B cell (primary cell): Measurements from ENCODE around the gene SIPA1L3. TPM values are rescaled to one million over a fixed set of nuclear protein-coding genes. Genes with fewer than 3 reads are reported as not detected.

Source experiments
- ATAC-seq: fragments of 200-7000 bp; cut with Tn5 transposase; one replicate; pipeline ENCODE4 v1.10.0; 2021; ENCODE audit warnings: low read depth, mild to moderate bottlenecking, moderate number of reproducible peaks, moderate library complexity
- CTCF ChIA-PET: fragments of 350-600 bp; sonication (Branson Sonifier 250); formaldehyde crosslinking; loops from one replicate; lab custom pipeline; 2021; ENCODE audit warnings: antibody characterized with exemption, inconsistent platforms; lab: Charles Lee
- POLR2A ChIA-PET: fragments of 350-600 bp; sonication (Branson Sonifier 250); formaldehyde crosslinking; loops from one replicate; lab custom pipeline; 2021; ENCODE audit warnings: antibody characterized with exemption; lab: Charles Lee
- DNase-seq: peaks from one replicate; pipeline ENCODE4 v3.0.0; 2013
- H2AFZ ChIP-seq: 2 replicates; pipeline ENCODE4 v1.6.1; 2012; ENCODE audit warnings: mild to moderate bottlenecking, low read depth, low read length; ENCODE audit not compliant: insufficient read depth, poor library complexity, severe bottlenecking
- H3K27ac ChIP-seq, 2 donors: 1 replicate in 1 of 2; 2 replicates in 1 of 2; pipeline ENCODE4 v1.5.1; 2012 to 2013; ENCODE audit warnings: low read length in 2 of 2, mild to moderate bottlenecking in 2 of 2, moderate library complexity in 1 of 2
- H3K27me3 ChIP-seq, 4 experiments: fragments of 200-600 bp in 1 of 4; sonication (generic) in 1 of 4; replicated peaks in 1 of 4; 1 replicate in 2 of 4; 2 replicates in 2 of 4; pipeline versions ENCODE4 v1.6.1 to v1.7.0; 2013 to 2016; ENCODE audit warnings: low read length in 3 of 4, mild to moderate bottlenecking in 2 of 4, mixed read lengths in 1 of 4, moderate library complexity in 1 of 4; ENCODE audit not compliant: insufficient read depth in 4 of 4, control insufficient read depth in 3 of 4; ENCODE audit errors: control extremely low read depth in 1 of 4
- H3K36me3 ChIP-seq, 2 experiments: replicated peaks in 1 of 2; 1 replicate in 1 of 2; 2 replicates in 1 of 2; pipeline versions ENCODE4 v1.6.1 to v1.7.1; 2013; ENCODE audit warnings: low read length in 1 of 2; ENCODE audit not compliant: insufficient read depth in 2 of 2, control insufficient read depth in 1 of 2; ENCODE audit errors: control extremely low read depth in 1 of 2, extremely low read depth in 1 of 2
- H3K4me1 ChIP-seq, 2 donors: fragments of 200-600 bp in 1 of 2; sonication (generic) in 1 of 2; 1 replicate in 1 of 2; 2 replicates in 1 of 2; pipeline versions ENCODE4 v1.5.1 to v1.6.1; 2013 to 2017; ENCODE audit warnings: low read length in 2 of 2; ENCODE audit not compliant: control insufficient read depth in 2 of 2, insufficient read depth in 2 of 2
- H3K4me2 ChIP-seq: replicated peaks from 2 replicates; pipeline ENCODE3; 2012; ENCODE audit warnings: mild to moderate bottlenecking, low read depth, low read length; ENCODE audit not compliant: poor library complexity, severe bottlenecking
- H3K4me3 ChIP-seq, 5 experiments: fragments of 200-600 bp in 1 of 5; sonication (generic) in 1 of 5; 1 replicate in 3 of 5; 2 replicates in 2 of 5; pipeline versions ENCODE4 v1.5.1 to v1.7.0; 2011 to 2016; ENCODE audit warnings: low read length in 4 of 5, mild to moderate bottlenecking in 4 of 5, low read depth in 2 of 5, control low read depth in 1 of 5, moderate library complexity in 1 of 5; ENCODE audit not compliant: insufficient read depth in 1 of 5; ENCODE audit errors: control extremely low read depth in 1 of 5, extremely low read depth in 1 of 5
- H3K79me2 ChIP-seq: fragments of 200-600 bp; sonication (generic); one replicate; pipeline ENCODE4 v1.6.0; 2016; ENCODE audit warnings: low read length; ENCODE audit not compliant: control insufficient read depth, insufficient read depth
- H3K9ac ChIP-seq: fragments of 200-600 bp; sonication (generic); 2 replicates; pipeline ENCODE4 v1.6.1; 2017; ENCODE audit warnings: mild to moderate bottlenecking, low read length, moderate library complexity
- H3K9me3 ChIP-seq, 3 donors: one replicate each; pipeline versions ENCODE4 v1.6.1 to v1.7.1; 2013; ENCODE audit warnings: low read length in 2 of 3; ENCODE audit not compliant: control insufficient read depth in 2 of 3, insufficient read depth in 1 of 3; ENCODE audit errors: control extremely low read depth in 1 of 3
- H4K20me1 ChIP-seq: 2 replicates; pipeline ENCODE4 v1.6.0; 2012; ENCODE audit warnings: mild to moderate bottlenecking, low read length; ENCODE audit not compliant: insufficient read depth, control insufficient read depth, poor library complexity, severe bottlenecking
- H3K27ac Mint-ChIP-seq: one replicate; pipeline ENCODE4 v1.8.0; 2021; ENCODE audit warnings: mixed read lengths
- H3K27me3 Mint-ChIP-seq: one replicate; pipeline ENCODE4 v1.8.0; 2021; ENCODE audit warnings: mixed read lengths
- H3K4me1 Mint-ChIP-seq: one replicate; pipeline ENCODE4 v1.8.0; 2021; ENCODE audit warnings: mixed read lengths
- H3K4me3 Mint-ChIP-seq: one replicate; pipeline ENCODE4 v1.8.0; 2021; ENCODE audit warnings: mixed read lengths
- H3K9me3 Mint-ChIP-seq: one replicate; pipeline ENCODE4 v1.8.0; 2022; ENCODE audit warnings: mixed read lengths; ENCODE audit not compliant: insufficient read depth
- EZH2 ChIP-seq: IDR thresholded peaks from 2 replicates; pipeline ENCODE4 v1.6.1; 2012; ENCODE audit warnings: borderline replicate concordance, low read depth, mild to moderate bottlenecking, moderate library complexity, low read length; ENCODE audit not compliant: insufficient read depth, poor library complexity, severe bottlenecking
- WGBS: methylation state at CpG from one replicate; pipeline ENCODE4 v1.1.5; 2013; ENCODE audit warnings: missing lambda C conversion rate; ENCODE audit not compliant: insufficient coverage; 5-methylcytosine and 5-hydroxymethylcytosine counted together
- intact Hi-C: fragments of 100-400 bp; cut with micrococcal nuclease; formaldehyde crosslinking; loops from one replicate; pipeline ENCODE4 v1.10.0; 2022
- polyA plus RNA-seq: library from polyadenylated mRNA; depleted of rRNA; stranded (reverse); fragments of >200 nt; gene quantifications from 2 replicates; pipeline ENCODE4 v1.2.3, GENCODE V29; 2012
- total RNA-seq, 2 donors: library from RNA; stranded (reverse); fragments of 120-200 nt in 1 of 2; gene quantifications; 1 replicate in 1 of 2; 2 replicates in 1 of 2; pipeline versions ENCODE4 v1.2.3 to v1.2.4, GENCODE V29; 2013 to 2022
- TF ChIP-seq, protein P1 (sequence below): fragments of 200-600 bp; IDR thresholded peaks from one replicate; pipeline ENCODE4 v1.8.0; 2022; ENCODE audit warnings: antibody characterized with exemption, mild to moderate bottlenecking

The SIPA1L3 gene
- total and polyA plus RNA-seq, 2 donors (not counting 1 experiment from before 2014, with no cell fraction given) = 48.3 to 295 TPM

- no peak overlapping the region for H3K4me2 ChIP-seq
- DNase-seq (no peak), ATAC-seq (no peak)
- 96% methylated on average over 10 of the region's 11 CpGs for WGBS
- ChIA-PET POLR2A (no interaction called here), CTCF (interaction anchor here (2.3 kb wide), 1 partner anchor 9 kb away, joined by 7 read pairs; no protein-coding TSS in a partner anchor)
- no peak overlapping the region for H3K4me3 ChIP-seq
- H3K27ac Mint-ChIP-seq = no peak overlapping the region
- peaks cover 7% of the 10 kb centered on the region for H3K4me1 Mint-ChIP-seq
- peaks cover 16% of the 10 kb centered on the region for H3K27me3 Mint-ChIP-seq
- peaks cover 0 to 16% (median 3%) of the 10 kb centered on the region in 4 experiments for H3K27me3 ChIP-seq
- H3K4me1 ChIP-seq = peaks cover 4 to 6% of the 10 kb centered on the region in 2 donors
- no peaks in the 10 kb centered on the region for H3K36me3 ChIP-seq
- intact Hi-C loops = no loop called here
- H4K20me1 ChIP-seq = no peaks in the 10 kb centered on the region
- no peak overlapping the region for H3K4me3 Mint-ChIP-seq
- H3K9me3 ChIP-seq = no peaks in the 10 kb centered on the region
- no peak overlapping the region for H3K9ac ChIP-seq
- TF ChIP-seq, protein P1, sequence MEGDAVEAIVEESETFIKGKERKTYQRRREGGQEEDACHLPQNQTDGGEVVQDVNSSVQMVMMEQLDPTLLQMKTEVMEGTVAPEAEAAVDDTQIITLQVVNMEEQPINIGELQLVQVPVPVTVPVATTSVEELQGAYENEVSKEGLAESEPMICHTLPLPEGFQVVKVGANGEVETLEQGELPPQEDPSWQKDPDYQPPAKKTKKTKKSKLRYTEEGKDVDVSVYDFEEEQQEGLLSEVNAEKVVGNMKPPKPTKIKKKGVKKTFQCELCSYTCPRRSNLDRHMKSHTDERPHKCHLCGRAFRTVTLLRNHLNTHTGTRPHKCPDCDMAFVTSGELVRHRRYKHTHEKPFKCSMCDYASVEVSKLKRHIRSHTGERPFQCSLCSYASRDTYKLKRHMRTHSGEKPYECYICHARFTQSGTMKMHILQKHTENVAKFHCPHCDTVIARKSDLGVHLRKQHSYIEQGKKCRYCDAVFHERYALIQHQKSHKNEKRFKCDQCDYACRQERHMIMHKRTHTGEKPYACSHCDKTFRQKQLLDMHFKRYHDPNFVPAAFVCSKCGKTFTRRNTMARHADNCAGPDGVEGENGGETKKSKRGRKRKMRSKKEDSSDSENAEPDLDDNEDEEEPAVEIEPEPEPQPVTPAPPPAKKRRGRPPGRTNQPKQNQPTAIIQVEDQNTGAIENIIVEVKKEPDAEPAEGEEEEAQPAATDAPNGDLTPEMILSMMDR = no peak
- H3K79me2 ChIP-seq = no peaks in the 10 kb centered on the region
- H3K27ac ChIP-seq = no peak overlapping the region
- no peaks in the 10 kb centered on the region for H3K9me3 Mint-ChIP-seq
- no peak overlapping the region for H2AFZ ChIP-seq
These were observed 13.0 kb upstream of the SIPA1L3 start for GRCh38 chr19:37893845-37894575.

DNA sequence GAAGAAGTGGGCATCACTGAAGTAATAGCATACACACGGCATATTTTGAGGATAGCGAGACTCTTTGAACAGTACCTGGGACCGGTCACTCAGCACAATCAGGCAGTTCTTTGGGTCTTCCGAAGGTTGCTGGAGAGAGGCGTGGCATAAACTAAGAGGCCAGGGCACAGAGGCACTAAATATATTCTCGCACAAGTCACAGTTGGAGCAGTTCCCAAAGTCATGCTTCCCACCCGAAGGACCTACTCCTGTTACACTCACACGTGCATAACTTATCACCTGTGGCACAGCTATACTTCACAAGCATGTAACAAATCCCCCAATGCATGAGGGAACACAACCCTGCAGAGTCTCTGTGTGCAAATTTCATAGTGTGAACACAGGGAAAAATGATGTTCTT is 10.8 kb upstream of the SIPA1L3 start:
- Mint-ChIP-seq H3K27me3 (peaks cover 16% of the 10 kb centered on the region), H3K4me1 (peaks cover 10% of the 10 kb centered on the region), H3K27ac (no peak overlapping the region), H3K9me3 (no peaks in the 10 kb centered on the region), H3K4me3 (no peak overlapping the region)
- Histone ChIP-seq H3K27me3 (peaks cover 0 to 7% (median 3%) of the 10 kb centered on the region in 4 experiments), H2AFZ (no peak overlapping the region), H3K36me3 (no peaks in the 10 kb centered on the region), H3K4me3 (no peak overlapping the region), H3K27ac (no peak overlapping the region), H3K4me1 (peaks cover 6 to 10% of the 10 kb centered on the region in 2 donors), H3K9me3 (no peaks in the 10 kb centered on the region), H3K9ac (no peak overlapping the region), H3K4me2 (no peak overlapping the region), H3K79me2 (no peaks in the 10 kb centered on the region), H4K20me1 (no peaks in the 10 kb centered on the region)
- no peak for ATAC-seq
- TF ChIP-seq, protein P1 = no peak
- TF ChIP-seq EZH2 = no peak
- WGBS = 98% methylated on average over 8 of the region's 8 CpGs
- intact Hi-C loops = loop anchor here (5.0 kb wide), 2 partner anchors 346 to 361 kb away; partner anchors contain the start of gene PPP1R14A
- ChIA-PET CTCF (interaction anchor here (1.3 to 3.6 kb wide), 5 partner anchors 162 to 439 kb away, joined by 4 to 30 read pairs (median 6); partner anchors contain the start of gene CATSPERG), POLR2A (no interaction called here)
- no peak for DNase-seq
